Measurements from ENCODE around the gene DLG1.

Gene DLG1

GRCh38 chr3:197312431-197312830, 14.0 kb upstream of the DLG1 start:
- DNase-seq = no peak

DNA sequence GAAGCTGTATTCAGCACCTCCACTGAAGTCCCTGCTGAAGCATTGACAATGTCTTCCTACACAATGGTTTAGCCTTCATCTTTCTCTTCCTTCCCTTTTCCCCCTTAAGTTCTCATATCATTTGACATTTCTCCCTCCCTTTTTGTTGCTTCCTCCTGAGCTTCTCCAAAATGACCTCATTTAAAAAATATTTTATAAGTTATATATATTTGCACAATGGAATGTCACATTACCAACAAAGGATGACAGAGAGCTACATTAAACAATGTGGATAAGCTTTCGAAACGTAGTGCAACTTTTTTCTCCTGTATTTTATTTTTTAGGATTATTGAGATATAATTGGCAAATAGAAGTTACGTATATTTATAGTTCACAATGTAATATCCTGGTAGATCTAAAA, 13.2 kb upstream of the DLG1 start:
- no peak for DNase-seq

- no peak for DNase-seq
Measured at GRCh38 chr3:197309528-197310361, 11.3 kb upstream of the DLG1 start.

DNA sequence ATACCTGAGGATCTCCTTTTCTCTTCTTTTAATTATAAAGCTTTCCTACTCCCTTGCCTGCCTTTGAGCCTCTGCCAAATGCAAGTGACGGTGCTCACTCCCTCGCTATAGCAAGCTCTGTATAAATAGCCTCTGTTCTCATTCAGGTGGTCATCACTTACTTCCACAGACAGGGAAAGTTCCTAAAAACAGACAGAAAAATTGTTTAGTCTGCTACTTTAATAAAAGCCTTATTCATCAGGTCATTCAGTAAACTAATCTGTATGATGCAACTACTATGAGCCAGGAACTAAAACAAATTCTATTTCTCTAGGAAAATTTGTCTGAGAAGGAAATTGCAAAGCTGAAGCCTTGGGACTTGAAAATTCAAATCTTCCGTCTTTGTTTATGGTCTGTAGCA, 10.2 kb upstream of the DLG1 start:
- no peak for DNase-seq

- DNase-seq = no peak
Measured at GRCh38 chr3:197306374-197307086, 8.1 kb upstream of the DLG1 start.

DNA sequence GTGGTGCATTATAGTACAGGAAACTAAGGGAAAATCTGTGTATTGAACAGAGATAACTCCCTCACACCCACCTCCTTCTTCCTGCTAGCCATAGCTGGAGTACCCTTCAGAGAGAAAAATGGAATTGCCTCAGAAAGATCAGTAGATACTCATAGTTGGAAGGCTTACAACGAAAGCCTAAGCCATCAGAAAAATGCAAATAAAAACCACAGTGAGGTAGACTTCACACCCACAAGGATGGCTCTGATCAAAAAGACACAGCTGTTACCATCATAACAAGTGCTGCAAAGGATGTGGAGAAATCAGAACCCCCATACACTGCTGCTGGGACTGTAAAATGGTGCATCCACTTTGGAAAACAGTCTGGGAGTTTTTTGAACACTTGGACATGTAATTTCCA, 7.4 kb upstream of the DLG1 start:
- DNase-seq = no peak

DNA sequence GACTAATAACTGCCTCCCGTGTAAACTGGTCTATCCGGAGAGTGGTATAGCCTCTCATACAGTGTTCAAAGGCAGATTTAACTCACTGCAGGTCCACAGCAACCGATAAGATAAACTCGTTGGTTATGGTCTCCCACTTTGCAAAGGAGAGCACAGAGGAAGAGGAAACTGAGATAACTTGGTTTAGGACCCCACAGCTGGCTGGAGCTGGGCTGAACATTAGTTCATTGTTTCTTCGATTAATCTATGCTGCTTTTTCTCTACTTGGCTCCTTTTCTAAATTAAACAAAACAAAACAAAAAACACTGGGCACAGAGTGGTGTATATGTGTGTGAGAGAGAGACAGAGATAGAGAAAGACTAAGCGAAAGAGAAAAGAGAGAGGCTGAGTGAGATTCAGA, 5.0 kb upstream of the DLG1 start:
- DNase-seq = no peak

DNA sequence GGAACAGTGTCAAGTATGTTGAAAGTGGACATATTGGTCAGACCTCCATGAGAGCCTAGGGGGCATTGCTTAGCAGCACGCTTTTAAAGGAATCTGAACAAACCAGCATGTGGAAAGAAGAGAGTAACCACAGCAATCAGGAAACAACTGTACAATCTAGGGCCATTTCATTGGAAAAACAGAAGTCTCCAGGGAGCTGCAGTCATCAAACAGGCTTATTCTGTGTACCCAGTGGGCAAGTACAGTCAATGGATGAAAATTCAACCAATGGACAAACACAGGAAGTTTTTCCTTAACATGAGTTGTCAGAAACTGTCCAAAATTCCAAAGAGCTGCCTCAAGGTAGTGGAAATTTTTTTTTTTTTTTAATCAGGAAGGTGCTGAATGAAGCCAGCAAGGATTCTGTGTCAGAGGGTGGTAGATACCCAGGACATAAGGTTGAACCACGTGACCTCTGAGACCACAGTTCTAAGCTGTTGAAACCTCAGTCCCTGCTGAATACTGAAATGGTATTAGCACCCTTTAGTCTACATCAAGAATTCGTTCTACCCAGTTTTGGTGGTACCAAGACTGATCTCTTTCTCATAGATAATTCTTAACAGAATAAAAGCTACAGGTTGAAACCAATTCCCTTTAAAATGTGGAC, 4.4 kb upstream of the DLG1 start:
- no peak for DNase-seq

DNA sequence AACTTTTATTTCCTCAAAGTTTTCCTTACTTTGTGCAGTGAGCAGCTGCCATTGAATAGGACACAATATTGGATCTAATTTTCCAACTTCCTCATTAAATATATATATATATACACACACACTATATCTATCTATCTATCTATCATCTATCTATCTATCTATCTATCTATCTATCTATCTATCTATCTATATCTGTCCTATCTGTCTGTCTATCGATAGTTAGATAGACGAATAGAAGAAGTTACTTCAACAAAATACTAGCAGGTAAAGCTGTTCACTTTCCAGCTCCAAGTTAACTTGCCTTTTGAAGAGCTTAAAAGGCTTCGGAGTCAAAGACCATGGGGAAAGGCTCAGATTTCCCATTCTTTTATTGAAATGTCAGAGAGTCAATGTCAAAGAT, 3.6 kb upstream of the DLG1 start:
- DNase-seq = no peak

DNA sequence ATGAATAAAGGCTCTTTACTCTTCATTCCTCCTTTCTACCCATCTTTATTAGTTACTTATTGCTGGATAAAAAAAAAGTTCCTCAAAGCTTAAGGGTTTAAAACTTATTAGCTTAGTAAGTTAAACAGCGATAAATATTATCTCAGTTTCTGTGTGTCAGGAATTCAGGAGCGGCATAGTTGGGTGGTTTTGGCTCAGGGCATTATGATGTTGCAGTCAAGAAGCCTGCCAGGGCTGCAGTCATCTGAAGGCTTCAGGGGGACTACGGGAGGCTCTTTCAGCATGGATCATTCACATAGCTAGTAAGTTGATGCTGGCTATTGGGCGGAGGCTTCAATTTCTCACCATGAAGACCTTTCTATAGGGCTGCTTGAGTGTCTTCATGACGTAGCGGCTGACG, 1.9 kb upstream of the DLG1 start:
- no peak for DNase-seq

DNA sequence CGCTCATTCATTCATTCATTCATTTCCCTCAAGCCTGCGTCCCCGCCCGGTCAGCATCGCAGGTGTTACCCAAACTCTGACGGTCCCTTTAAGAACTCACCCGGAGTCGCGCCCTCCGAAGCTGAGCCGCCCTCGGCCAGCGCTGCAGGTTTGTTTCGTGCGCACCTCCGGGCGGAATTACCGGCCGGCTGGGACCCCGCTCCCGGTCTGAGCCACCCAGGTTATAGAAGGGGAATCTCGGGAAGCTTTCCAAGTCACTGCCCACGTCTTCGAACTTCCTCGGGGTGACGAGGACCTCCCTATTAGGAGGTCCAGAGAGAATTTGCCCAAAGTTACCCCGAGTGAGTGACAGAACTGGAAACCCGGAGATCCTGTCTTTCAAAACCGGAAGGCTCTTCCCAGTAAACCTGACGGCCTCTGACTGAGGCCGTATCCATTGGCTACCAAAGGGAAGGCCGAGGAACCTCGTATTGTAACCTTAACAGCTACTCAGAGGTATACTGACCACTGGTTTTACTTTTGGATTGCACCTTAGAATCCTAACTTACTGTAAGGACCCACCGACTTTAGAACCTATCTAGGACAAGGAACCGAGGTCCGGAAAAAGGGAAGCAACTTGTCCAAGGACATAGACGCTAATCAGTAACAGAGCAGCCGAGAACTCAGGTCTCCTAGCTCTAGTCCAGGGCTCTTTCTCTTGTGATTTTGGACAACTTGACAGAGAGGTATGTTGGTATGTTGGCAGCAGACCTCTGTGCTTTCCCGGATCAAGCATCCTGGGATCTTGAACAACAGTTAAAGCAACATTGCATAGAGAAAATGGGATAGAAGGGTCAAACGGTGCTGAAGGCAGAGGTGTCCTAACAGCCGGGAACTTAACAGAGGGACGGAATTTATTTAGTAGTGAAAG, 788 bp upstream of the DLG1 start:
- DNase-seq = peak in 1 of 2 experiments; percentile 13

DNA sequence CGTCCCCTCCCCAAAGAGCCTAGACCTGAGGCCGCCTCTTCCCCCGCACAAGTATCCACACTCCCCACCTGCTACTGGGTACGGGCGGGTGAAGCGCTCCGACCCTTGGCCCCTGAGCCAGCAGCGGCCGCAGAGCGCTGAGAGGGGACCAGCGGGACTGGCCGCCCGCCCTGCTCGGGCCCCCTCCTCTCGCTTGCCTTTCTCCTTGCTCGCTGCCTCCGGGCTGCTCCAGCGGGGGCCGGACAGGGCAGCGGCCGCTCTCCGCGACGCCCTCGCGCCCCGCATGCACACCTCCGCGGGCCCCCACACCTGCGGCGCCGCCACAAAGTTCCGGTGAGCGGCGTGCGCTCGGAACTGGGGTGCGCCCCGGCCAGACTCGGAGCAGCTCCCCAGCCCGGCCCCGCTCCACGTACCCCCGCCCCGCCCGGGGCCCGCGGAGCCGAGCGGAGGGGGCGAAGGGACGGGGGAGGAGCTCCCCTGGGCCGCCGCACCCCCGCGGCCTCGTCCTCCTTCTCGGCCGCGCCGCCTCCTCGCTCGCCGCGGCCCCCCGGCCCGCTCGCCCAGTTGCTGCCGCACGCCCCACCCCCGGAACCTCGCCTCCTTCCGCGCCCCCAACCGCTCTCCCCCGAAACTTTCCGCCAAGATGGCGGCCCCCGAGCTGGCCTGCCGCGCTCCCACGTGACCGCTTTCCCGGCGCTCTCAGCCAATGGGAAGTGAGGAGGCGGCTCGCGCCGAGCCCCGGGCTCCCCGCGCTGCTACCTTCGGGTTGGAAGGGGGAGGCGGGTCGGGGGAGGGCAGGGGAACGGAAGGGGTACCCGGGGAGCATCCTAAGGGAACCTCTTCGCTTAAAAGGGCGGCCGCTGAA, 704 bp downstream of the DLG1 start:
- DNase-seq = peak; percentile 88 to 89

DNA sequence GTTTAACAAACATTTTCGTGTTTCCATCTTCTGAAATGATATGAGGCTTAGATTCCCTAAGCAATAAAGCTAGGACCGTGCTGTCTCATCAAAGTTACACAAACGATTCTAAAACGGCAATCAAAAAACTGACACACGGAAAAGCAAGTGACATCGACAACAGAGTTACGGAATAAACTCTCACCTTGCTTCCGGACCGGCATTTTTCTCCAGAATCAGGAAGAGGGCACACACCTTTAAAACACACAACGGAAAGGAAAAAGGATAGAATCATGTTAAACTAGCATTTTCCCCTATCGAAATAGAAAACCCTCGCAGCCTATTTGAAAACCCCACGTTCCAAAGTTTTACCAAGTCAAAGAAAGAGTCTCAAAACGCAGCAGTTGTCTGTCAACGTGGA, 1.4 kb downstream of the DLG1 start:
- DNase-seq = no peak

DNA sequence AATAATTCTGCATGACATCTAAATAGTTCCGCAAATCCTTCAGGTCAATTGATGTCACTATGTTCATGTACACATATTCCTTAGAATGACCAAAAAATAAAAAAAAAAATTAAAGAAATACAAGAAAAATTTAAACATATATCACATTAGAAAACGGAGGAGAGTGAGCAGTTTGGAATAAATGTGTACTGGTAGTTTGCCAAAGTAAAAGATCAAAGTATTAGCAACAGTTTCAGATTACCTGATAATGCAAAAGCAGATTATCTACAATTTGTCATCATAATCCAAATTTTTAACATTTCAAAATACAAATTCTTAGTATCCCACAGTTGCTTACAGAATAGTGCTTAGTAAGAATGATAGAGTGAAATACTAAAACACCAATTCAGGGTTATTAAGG, 1.9 kb downstream of the DLG1 start:
- no peak for DNase-seq

DNA sequence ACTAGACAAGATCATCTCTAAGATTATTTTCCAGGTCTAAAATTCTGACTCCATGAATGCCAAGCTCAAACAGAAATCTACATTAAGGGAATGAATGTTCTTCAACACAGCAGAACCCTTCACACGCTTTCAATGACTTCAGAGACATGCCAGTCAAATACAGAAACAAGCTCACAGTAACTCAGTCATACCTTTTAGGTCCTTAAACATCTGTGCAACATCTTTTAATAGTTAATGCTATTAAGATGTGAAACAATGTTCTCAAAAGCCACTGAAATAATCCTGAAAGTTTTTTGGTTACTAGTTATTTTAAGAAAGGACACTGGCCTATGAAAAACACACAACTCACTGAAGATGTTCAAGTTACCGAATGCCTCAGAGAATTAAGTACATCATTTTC, 2.5 kb downstream of the DLG1 start:
- DNase-seq = no peak

GRCh38 chr3:197293605-197294237, 4.7 kb downstream of the DLG1 start:
- DNase-seq = no peak

- DNase-seq = no peak
Measured at GRCh38 chr3:197292648-197293047, 5.8 kb downstream of the DLG1 start.

- no peak for DNase-seq
Measured at GRCh38 chr3:197292083-197292646, 6.2 kb downstream of the DLG1 start.

DNA sequence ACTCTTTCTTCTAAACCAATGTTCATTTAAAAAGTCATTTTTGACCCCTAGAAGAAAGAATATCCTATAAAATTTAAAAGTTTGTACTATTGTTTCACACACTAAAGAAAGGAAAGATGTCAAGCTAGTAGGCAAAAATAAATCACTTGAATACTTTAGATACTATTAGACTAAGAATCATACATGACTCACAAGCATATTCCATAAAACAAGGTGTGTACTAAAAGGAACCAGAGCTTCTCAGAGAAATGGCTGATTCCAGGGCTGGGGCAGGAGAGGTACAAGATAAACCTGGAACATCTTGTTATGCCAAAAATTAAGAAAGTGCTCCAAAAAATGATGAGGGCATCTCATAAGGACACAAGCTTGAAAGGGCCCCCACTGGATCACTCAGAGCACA, 8.7 kb downstream of the DLG1 start:
- DNase-seq = no peak

DNA sequence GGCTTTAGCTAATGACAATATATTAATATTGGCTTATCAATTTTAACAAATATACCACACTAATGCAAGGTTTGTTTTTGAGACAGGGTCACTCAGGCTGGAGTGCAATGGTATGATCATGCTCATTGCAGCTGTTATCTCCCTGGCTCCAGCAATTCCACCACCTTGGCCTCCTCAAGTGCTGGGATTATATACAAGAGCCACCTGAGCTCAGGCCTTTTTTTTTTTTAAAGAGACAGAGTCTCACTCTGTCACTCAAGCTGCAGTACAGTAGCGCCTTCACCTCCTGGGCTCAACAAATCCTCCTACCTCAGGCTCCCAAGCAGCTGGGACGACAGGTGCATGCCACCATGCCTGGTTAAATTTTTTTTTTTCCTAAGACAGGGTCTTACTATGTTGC, 11.7 kb downstream of the DLG1 start:
- DNase-seq = no peak

DNA sequence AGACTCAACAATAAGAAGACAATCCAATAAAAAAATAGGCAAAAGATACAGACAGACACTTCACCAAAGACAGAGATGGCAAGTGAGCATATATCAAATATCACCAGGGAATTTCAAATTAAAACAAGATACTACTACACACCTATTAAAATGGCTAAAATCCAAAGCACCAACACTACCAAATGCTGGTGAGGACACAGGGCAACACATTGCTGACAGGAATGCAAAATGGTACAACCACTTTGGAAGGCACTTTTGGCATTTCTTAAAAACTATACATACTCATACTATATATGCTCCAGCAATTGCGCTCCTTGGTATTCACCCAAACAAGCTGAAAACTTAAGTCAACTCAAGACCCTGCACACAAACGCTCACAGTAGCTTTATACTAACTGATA, 12.9 kb downstream of the DLG1 start:
- no peak for DNase-seq

Measured in stimulated activated CD4-positive, alpha-beta T cell treated with anti-CD3 and anti-CD28 coated beads, Interleukin-4, amount 100 ng/mL, for 4 hours (primary cell).